GM12874 (cell line): ENCODE measurements around the gene RASSF1.

Source experiments
- CTCF ChIP-seq: IDR thresholded peaks from 2 replicates; pipeline ENCODE4 v1.5.1; 2011; ENCODE audit warnings: low read depth, mild to moderate bottlenecking, control low read depth, low read length, moderate library complexity; ENCODE audit not compliant: insufficient read depth

RASSF1 gene

GRCh38 chr3:50331364-50331907, 9.2 kb downstream of the RASSF1 start:
- no peak for TF ChIP-seq CTCF

- no peak for TF ChIP-seq CTCF
Observed at GRCh38 chr3:50330330-50330729, 10.3 kb downstream of the RASSF1 start.

- TF ChIP-seq CTCF, result no peak
Observed at GRCh38 chr3:50327943-50328691, 12.5 kb downstream of the RASSF1 start, which contains the start of gene TUSC2. Gene TUSC2 (minus strand): TSS chr3:50328223. CDS start chr3:50328099, 124 bp downstream.

GRCh38 chr3:50327129-50327528, 13.5 kb downstream of the RASSF1 start:
- no peak for TF ChIP-seq CTCF

- TF ChIP-seq CTCF, result no peak
Observed at GRCh38 chr3:50326182-50326541, 14.5 kb downstream of the RASSF1 start.

GRCh38 chr3:50325497-50326181, 15.0 kb downstream of the RASSF1 start:
- no peak for TF ChIP-seq CTCF

GRCh38 chr3:50325113-50325480, 15.5 kb downstream of the RASSF1 start:
- TF ChIP-seq CTCF, result no peak
